ENCODE results near the gene RALA.

GRCh38 chr7:39659356-39660013 is 36.1 kb downstream of the RALA start:
- TF ChIP-seq POLR2A (IDR thresholded peaks at IDR 0.05; ENCODE audit: extremely low read depth, insufficient read length): no peak
- no peak for TF ChIP-seq CTCF (IDR thresholded peaks at IDR 0.05; ENCODE audit: low read depth, low read length)
- no peak for TF ChIP-seq MYC (IDR thresholded peaks at IDR 0.05; ENCODE audit: low read depth, low read length)
- TF ChIP-seq MAX (IDR thresholded peaks at IDR 0.05; ENCODE audit: low read depth, low read length): no peak

Data from NB4 (cell line).